Measurements from ENCODE around the gene ELOA. TPM values are rescaled to one million over a fixed set of nuclear protein-coding genes. Genes with fewer than 3 reads are reported as not detected.

Gene ELOA, protein sequence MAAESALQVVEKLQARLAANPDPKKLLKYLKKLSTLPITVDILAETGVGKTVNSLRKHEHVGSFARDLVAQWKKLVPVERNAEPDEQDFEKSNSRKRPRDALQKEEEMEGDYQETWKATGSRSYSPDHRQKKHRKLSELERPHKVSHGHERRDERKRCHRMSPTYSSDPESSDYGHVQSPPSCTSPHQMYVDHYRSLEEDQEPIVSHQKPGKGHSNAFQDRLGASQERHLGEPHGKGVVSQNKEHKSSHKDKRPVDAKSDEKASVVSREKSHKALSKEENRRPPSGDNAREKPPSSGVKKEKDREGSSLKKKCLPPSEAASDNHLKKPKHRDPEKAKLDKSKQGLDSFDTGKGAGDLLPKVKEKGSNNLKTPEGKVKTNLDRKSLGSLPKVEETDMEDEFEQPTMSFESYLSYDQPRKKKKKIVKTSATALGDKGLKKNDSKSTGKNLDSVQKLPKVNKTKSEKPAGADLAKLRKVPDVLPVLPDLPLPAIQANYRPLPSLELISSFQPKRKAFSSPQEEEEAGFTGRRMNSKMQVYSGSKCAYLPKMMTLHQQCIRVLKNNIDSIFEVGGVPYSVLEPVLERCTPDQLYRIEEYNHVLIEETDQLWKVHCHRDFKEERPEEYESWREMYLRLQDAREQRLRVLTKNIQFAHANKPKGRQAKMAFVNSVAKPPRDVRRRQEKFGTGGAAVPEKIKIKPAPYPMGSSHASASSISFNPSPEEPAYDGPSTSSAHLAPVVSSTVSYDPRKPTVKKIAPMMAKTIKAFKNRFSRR
- total RNA-seq (10 to 100 TPM; 34.7 to 39.7 TPM), total RNA-seq (72.7 to 87.5 reads per million in 2 donors)

- no peaks in the 10 kb centered on the region for H3K9me3 ChIP-seq (ENCODE audit: control insufficient read depth, low read length, poor library complexity, severe bottlenecking)
- DNase-seq (peak; percentile 68 to 71 (median 69)), ATAC-seq (peak; percentile 95)
- Mint-ChIP-seq H3K36me3 (ENCODE audit: low read depth) (no peaks in the 10 kb centered on the region), H3K27me3 (no peaks in the 10 kb centered on the region), H3K4me3 (peak within 1 kb of the TSS; percentile 92), H3K27ac (peak within 1 kb of the TSS; percentile 91), H3K4me1 (peaks cover 48% of the 10 kb centered on the region)
These were observed at the start of gene ELOA for GRCh38 chr1:23743287-23744152. Gene ELOA (plus strand): TSS chr1:23743471. CDS start chr1:23743504, 33 bp downstream.

GRCh38 chr1:23693599-23693998 is 49.7 kb upstream of the ELOA start:
- Mint-ChIP-seq H3K4me3 (peak overlapping the region; percentile 62), H3K4me1 (peaks cover 42% of the 10 kb centered on the region), H3K36me3 (ENCODE audit: low read depth) (peaks cover 8% of the 10 kb centered on the region), H3K27ac (peak overlapping the region; percentile 94), H3K27me3 (no peaks in the 10 kb centered on the region)
- no peaks in the 10 kb centered on the region for H3K9me3 ChIP-seq (ENCODE audit: control insufficient read depth, low read length, poor library complexity, severe bottlenecking)
- ATAC-seq (no peak), DNase-seq (no peak)

DNA sequence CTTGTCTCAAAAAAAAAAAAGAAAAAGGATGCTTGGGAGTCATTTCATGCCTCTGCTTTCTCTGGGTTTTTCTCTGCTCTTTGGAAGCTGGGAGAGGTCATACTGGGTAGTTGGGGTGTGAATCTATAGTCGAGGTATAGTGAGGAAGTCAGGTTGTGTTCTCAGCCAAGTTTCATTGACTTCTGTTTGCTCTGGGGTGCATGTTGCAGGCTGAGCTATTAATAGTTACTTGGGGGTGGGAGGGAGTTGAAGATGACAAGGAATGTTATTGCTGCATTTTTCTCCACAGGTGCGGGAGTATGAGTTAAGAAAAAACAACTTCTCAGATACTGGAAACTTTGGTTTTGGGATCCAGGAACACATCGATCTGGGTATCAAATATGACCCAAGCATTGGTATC is 48.9 kb upstream of the ELOA start:
- no peak for DNase-seq
- Mint-ChIP-seq H3K27me3 (no peaks in the 10 kb centered on the region), H3K4me1 (peaks cover 42% of the 10 kb centered on the region), H3K36me3 (ENCODE audit: low read depth) (peaks cover 8% of the 10 kb centered on the region), H3K27ac (peak overlapping the region; percentile 94), H3K4me3 (peak overlapping the region; percentile 36)
- no peaks in the 10 kb centered on the region for H3K9me3 ChIP-seq (ENCODE audit: control insufficient read depth, low read length, poor library complexity, severe bottlenecking)
- no peak for ATAC-seq

DNA sequence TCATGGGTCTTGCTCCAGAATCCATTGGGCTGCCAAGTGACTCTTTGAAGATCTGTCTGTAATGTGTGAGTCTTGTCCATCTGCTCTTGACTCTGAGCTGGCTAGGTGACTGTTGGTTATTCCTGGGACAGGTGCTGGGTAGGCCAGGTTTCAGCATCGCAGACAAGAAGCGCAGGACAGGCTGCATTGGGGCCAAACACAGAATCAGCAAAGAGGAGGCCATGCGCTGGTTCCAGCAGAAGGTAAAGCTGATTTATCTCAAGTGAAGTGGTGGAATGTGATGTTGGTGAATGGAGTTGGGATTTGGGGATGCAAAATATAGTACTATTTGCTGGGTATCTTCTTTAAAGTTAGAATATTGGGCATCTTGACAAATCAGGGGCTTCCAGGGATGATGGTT is 47.6 kb upstream of the ELOA start:
- H3K9me3 ChIP-seq (ENCODE audit: control insufficient read depth, low read length, poor library complexity, severe bottlenecking) = no peaks in the 10 kb centered on the region
- no peak for ATAC-seq
- Mint-ChIP-seq H3K4me1 (peaks cover 44% of the 10 kb centered on the region), H3K27me3 (no peaks in the 10 kb centered on the region), H3K27ac (peak overlapping the region; percentile 51), H3K4me3 (peak overlapping the region; percentile 39), H3K36me3 (ENCODE audit: low read depth) (peaks cover 12% of the 10 kb centered on the region)
- no peak for DNase-seq

DNA sequence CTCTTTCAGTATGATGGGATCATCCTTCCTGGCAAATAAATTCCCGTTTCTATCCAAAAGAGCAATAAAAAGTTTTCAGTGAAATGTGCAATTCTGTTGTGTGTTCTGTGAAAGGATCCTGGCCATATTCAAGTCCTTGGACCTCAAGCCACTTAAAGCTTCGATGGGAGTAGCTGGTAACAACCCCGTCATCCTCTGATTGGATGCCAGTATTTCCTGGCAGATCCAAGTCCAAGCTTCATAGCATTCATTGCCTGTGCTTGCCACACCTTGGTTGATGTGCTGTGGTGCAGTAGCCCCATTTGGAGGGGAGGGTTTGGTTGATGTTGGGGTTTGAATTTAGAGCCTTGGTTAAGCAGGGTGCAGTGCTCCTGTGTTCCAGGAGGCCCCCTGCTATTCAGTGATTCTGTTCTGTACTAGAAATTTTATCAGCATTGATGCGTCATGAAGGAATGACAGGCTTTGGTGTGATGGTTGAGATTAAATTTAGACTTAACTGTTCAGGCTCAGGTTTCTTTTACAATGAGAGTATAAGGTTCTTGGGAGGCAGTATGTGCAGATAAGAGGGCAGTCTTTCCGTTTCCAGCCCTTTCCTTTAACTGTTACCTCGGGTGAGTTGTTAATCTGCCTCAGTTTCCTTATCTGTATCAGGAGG is 46.8 kb upstream of the ELOA start:
- Mint-ChIP-seq H3K4me1 (peaks cover 48% of the 10 kb centered on the region), H3K4me3 (no peak overlapping the region), H3K36me3 (ENCODE audit: low read depth) (peaks cover 12% of the 10 kb centered on the region), H3K27me3 (no peaks in the 10 kb centered on the region), H3K27ac (no peak overlapping the region)
- ATAC-seq (no peak), DNase-seq (no peak)
- no peaks in the 10 kb centered on the region for H3K9me3 ChIP-seq (ENCODE audit: control insufficient read depth, low read length, poor library complexity, severe bottlenecking)

DNA sequence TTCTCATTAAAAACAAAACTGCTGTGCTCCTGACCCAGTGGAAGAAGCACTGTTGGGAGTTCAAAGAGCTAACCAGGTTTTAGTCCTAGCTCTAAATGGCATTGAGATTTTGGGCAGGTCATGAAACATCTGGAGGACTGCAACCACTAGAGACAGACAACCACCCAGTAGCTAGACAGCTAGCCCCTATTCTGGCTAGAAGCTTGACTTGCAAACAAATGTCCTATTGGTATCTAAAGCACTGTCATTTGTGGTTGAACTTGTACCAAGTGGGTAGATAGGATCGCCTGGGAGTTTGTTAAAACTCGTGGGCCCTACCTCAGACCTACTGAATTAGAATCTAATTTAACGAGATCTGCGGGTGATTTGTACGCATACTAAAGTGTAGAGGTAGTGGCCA is 44.8 kb upstream of the ELOA start:
- Mint-ChIP-seq H3K27me3 (no peaks in the 10 kb centered on the region), H3K4me1 (peaks cover 38% of the 10 kb centered on the region), H3K4me3 (no peak overlapping the region), H3K27ac (peak overlapping the region; percentile 69), H3K36me3 (ENCODE audit: low read depth) (peaks cover 12% of the 10 kb centered on the region)
- DNase-seq (no peak), ATAC-seq (no peak)
- no peaks in the 10 kb centered on the region for H3K9me3 ChIP-seq (ENCODE audit: control insufficient read depth, low read length, poor library complexity, severe bottlenecking)

GRCh38 chr1:23699280-23700179 is 43.7 kb upstream of the ELOA start:
- ATAC-seq (peak; percentile 50), DNase-seq (no peak)
- peak overlapping the region; percentile 39 for H3K4me3 Mint-ChIP-seq
- peaks cover 8% of the 10 kb centered on the region for H3K36me3 Mint-ChIP-seq (ENCODE audit: low read depth)
- no peaks in the 10 kb centered on the region for H3K27me3 Mint-ChIP-seq
- peaks cover 28% of the 10 kb centered on the region for H3K4me1 Mint-ChIP-seq
- H3K9me3 ChIP-seq (ENCODE audit: control insufficient read depth, low read length, poor library complexity, severe bottlenecking) = no peaks in the 10 kb centered on the region
- H3K27ac Mint-ChIP-seq = no peak overlapping the region

DNA sequence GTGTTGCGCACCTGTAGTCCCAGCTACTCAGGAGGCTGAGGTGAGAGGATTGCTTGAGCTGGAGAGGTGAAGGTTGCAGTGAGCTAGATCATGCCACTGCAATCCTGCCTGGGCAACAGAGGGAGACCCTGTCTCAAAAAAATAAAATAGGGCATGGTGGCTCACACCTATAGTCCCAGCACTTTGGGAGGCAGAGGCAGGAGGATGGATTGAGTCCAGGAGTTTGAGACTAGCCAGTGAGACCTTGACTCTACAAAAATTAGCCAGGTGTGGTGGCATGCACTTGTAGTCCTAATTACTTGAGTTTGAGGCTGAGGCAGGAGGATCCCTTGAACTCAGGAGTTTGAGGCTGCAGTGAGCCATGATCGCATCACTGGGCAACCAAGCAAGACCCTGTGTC is 42.0 kb upstream of the ELOA start:
- peaks cover 4% of the 10 kb centered on the region for H3K36me3 Mint-ChIP-seq (ENCODE audit: low read depth)
- H3K9me3 ChIP-seq (ENCODE audit: control insufficient read depth, low read length, poor library complexity, severe bottlenecking) = no peaks in the 10 kb centered on the region
- ATAC-seq = no peak
- DNase-seq = no peak
- H3K27ac Mint-ChIP-seq = no peak overlapping the region
- H3K4me3 Mint-ChIP-seq = no peak overlapping the region
- H3K4me1 Mint-ChIP-seq = peaks cover 15% of the 10 kb centered on the region
- no peaks in the 10 kb centered on the region for H3K27me3 Mint-ChIP-seq

DNA sequence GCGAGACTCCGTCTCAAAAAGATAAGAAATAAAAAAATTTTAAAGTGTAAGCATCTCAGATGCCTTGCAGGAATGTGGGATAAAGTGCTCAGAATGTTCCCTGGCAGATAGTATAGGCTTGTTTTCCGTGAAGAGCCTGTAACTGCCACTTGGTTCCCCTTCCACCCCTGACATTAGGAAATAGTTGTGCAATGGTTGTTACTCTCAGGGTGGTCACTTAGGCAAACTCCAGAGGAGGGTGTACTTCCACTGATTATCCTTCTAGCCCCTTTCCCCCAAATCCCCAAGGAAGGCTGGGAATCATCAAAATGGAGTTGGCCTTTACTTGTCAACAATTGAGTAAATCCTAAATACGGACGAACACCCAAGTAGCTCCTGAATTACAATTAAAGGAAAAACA is 41.3 kb upstream of the ELOA start:
- DNase-seq (no peak), ATAC-seq (no peak)
- H3K9me3 ChIP-seq (ENCODE audit: control insufficient read depth, low read length, poor library complexity, severe bottlenecking) = no peaks in the 10 kb centered on the region
- no peak overlapping the region for H3K4me3 Mint-ChIP-seq
- no peaks in the 10 kb centered on the region for H3K27me3 Mint-ChIP-seq
- peaks cover 4% of the 10 kb centered on the region for H3K36me3 Mint-ChIP-seq (ENCODE audit: low read depth)
- H3K27ac Mint-ChIP-seq = no peak overlapping the region
- peaks cover 11% of the 10 kb centered on the region for H3K4me1 Mint-ChIP-seq

- DNase-seq (no peak), ATAC-seq (no peak)
- peaks cover 25% of the 10 kb centered on the region for H3K4me1 Mint-ChIP-seq
- no peak overlapping the region for H3K4me3 Mint-ChIP-seq
- H3K27ac Mint-ChIP-seq = no peak overlapping the region
- H3K36me3 Mint-ChIP-seq (ENCODE audit: low read depth) = peaks cover 2% of the 10 kb centered on the region
- H3K27me3 Mint-ChIP-seq = no peaks in the 10 kb centered on the region
- no peaks in the 10 kb centered on the region for H3K9me3 ChIP-seq (ENCODE audit: control insufficient read depth, low read length, poor library complexity, severe bottlenecking)
These were observed 38.3 kb upstream of the ELOA start for GRCh38 chr1:23704834-23705495.

- Mint-ChIP-seq H3K4me3 (no peak overlapping the region), H3K27me3 (no peaks in the 10 kb centered on the region), H3K27ac (peak overlapping the region; percentile 75), H3K36me3 (ENCODE audit: low read depth) (no peaks in the 10 kb centered on the region), H3K4me1 (peaks cover 21% of the 10 kb centered on the region)
- no peak for ATAC-seq
- no peaks in the 10 kb centered on the region for H3K9me3 ChIP-seq (ENCODE audit: control insufficient read depth, low read length, poor library complexity, severe bottlenecking)
- DNase-seq = no peak
These were observed 34.0 kb upstream of the ELOA start for GRCh38 chr1:23709229-23709628.

Measured in T-helper 17 cell (primary cell).